SK-N-SH (cell line): ENCODE data around the gene SPINT1. TPM values are rescaled to one million over a fixed set of nuclear protein-coding genes. Genes with fewer than 3 reads are reported as not detected.

Source experiments
- CTCF ChIA-PET: fragments of 300-600, 350-600 bp; formaldehyde crosslinking; extraction: SDS; loops from one replicate; lab custom pipeline; 2021; lab: Yijun Ruan, JAX
- POLR2A ChIA-PET: fragments of 350-600 bp; sonication (Branson Sonifier 250); formaldehyde crosslinking; extraction: SDS; loops from one replicate; lab custom pipeline; 2020; ENCODE audit warnings: antibody characterized with exemption, inconsistent platforms; lab: Yijun Ruan, JAX
- DNase-seq: peaks from one replicate; pipeline ENCODE4 v3.0.0; 2012
- H2AFZ ChIP-seq: fragments of 200-600 bp; sonication (generic); 2 replicates; pipeline ENCODE4 v1.8.1; 2016; ENCODE audit warnings: antibody characterized with exemption, mild to moderate bottlenecking, low read depth
- H3F3A ChIP-seq: fragments of 200-600 bp; sonication (generic); replicated peaks from 2 replicates; pipeline ENCODE3; 2016; ENCODE audit warnings: antibody characterized with exemption, mild to moderate bottlenecking; ENCODE audit not compliant: insufficient read depth
- H3K27ac ChIP-seq, 2 experiments: fragments of 200-500 bp in 1 of 2; fragments of 200-600 bp in 1 of 2; sonication (Bioruptor generic) in 1 of 2; sonication (generic), shearing (Covaris generic) in 1 of 2; 2 replicates each; pipeline versions ENCODE4 v1.5.1 to v1.6.1; 2014 to 2016; ENCODE audit warnings: low read depth in 2 of 2, inconsistent platforms in 1 of 2, low read length in 1 of 2, mild to moderate bottlenecking in 1 of 2, mixed read lengths in 1 of 2
- H3K27me3 ChIP-seq: fragments of 200-600 bp; sonication (generic), shearing (Covaris generic); 2 replicates; pipeline ENCODE4 v1.6.1; 2016; ENCODE audit warnings: mixed run types; ENCODE audit not compliant: insufficient read depth
- H3K36me3 ChIP-seq, 2 experiments: fragments of 200-500 bp in 1 of 2; fragments of 200-600 bp in 1 of 2; sonication (Bioruptor generic) in 1 of 2; sonication (generic) in 1 of 2; replicated peaks in 1 of 2; 2 replicates each; pipeline versions ENCODE3 to v1.5.1; 2014 to 2016; ENCODE audit warnings: low read length in 1 of 2, mild to moderate bottlenecking in 1 of 2; ENCODE audit not compliant: insufficient read depth in 2 of 2, control insufficient read depth in 1 of 2
- H3K4me1 ChIP-seq, 2 experiments: fragments of 200-500 bp in 1 of 2; fragments of 200-600 bp in 1 of 2; sonication (Bioruptor generic) in 1 of 2; sonication (generic), shearing (Covaris generic) in 1 of 2; 2 replicates each; pipeline versions ENCODE4 v1.5.1 to v1.6.1; 2014 to 2016; ENCODE audit warnings: low read depth in 1 of 2, low read length in 1 of 2, mixed run types in 1 of 2; ENCODE audit not compliant: insufficient read depth in 2 of 2, control insufficient read depth in 1 of 2
- H3K4me2 ChIP-seq: fragments of 200-600 bp; sonication (generic), shearing (Covaris generic); 2 replicates; pipeline ENCODE4 v1.6.1; 2017; ENCODE audit warnings: mixed run types
- H3K4me3 ChIP-seq, 2 experiments: fragments of 200-500 bp in 1 of 2; fragments of 200-600 bp in 1 of 2; sonication (Bioruptor generic) in 1 of 2; sonication (generic), shearing (Covaris generic) in 1 of 2; 2 replicates each; pipeline versions ENCODE4 v1.5.1 to v1.8.1; 2014 to 2016; ENCODE audit warnings: low read depth in 2 of 2, inconsistent platforms in 1 of 2, low read length in 1 of 2, mild to moderate bottlenecking in 1 of 2, mixed read lengths in 1 of 2, moderate library complexity in 1 of 2
- H3K79me2 ChIP-seq: fragments of 200-600 bp; sonication (generic); 2 replicates; pipeline ENCODE4 v1.8.1; 2017; ENCODE audit warnings: mild to moderate bottlenecking; ENCODE audit not compliant: insufficient read depth
- H3K9ac ChIP-seq: fragments of 200-600 bp; sonication (generic); 2 replicates; pipeline ENCODE4 v1.6.1; 2017; ENCODE audit warnings: mixed run types
- H3K9me2 ChIP-seq: fragments of 200-600 bp; sonication (generic); 2 replicates; pipeline ENCODE4 v1.6.1; 2017; ENCODE audit warnings: mixed run types
- H3K9me3 ChIP-seq: fragments of 200-600 bp; sonication (generic); 2 replicates; pipeline ENCODE4 v1.6.1; 2017; ENCODE audit warnings: mixed run types, mild to moderate bottlenecking, moderate library complexity
- H4K20me1 ChIP-seq: fragments of 200-600 bp; sonication (generic); 2 replicates; pipeline ENCODE4 v1.6.1; 2017; ENCODE audit warnings: mild to moderate bottlenecking, mixed run types; ENCODE audit not compliant: insufficient read depth
- CHD2 ChIP-seq: fragments of 150-350 bp; IDR thresholded peaks from 2 replicates; pipeline ENCODE4 v1.6.1; 2018; ENCODE audit warnings: low read length; ENCODE audit not compliant: partially characterized antibody
- EP300 ChIP-seq, 2 experiments: IDR thresholded peaks; 2 replicates each; pipeline versions ENCODE4 v1.4.0 to v1.6.1; 2012; ENCODE audit warnings: borderline replicate concordance in 1 of 2, low read depth in 1 of 2, low read length in 1 of 2
- EZH2phosphoT487 ChIP-seq: fragments of 200-600 bp; sonication (generic); IDR thresholded peaks from 2 replicates; pipeline ENCODE4 v1.6.1; 2017; ENCODE audit warnings: low read depth, mixed run types, mild to moderate bottlenecking, antibody characterized with exemption, moderate library complexity, borderline replicate concordance
- FOSL2 ChIP-seq: IDR thresholded peaks from 2 replicates; pipeline ENCODE4 v1.4.0; 2012; ENCODE audit warnings: low read depth, mild to moderate bottlenecking, moderate library complexity, borderline replicate concordance
- FOXJ3 ChIP-seq: sonication (generic); formaldehyde crosslinking; IDR thresholded peaks from 2 replicates; pipeline ENCODE4 v1.5.1; 2020; ENCODE audit warnings: mild to moderate bottlenecking, missing genetic modification reagents
- IRF3 ChIP-seq: fragments of 150-350 bp; IDR thresholded peaks from 2 replicates; pipeline ENCODE4 v1.6.1; 2016; ENCODE audit warnings: mild to moderate bottlenecking, low read depth, low read length
- NRF1 ChIP-seq: IDR thresholded peaks from 2 replicates; pipeline ENCODE4 v1.6.1; 2012; ENCODE audit warnings: low read depth, mild to moderate bottlenecking, low read length
- SMC3 ChIP-seq: IDR thresholded peaks from 2 replicates; pipeline ENCODE4 v1.6.1; 2012; ENCODE audit warnings: low read depth, low read length, improper control_type of control experiment
- TCF12 ChIP-seq: IDR thresholded peaks from 2 replicates; pipeline ENCODE4 v1.4.0; 2012
- TEAD4 ChIP-seq: IDR thresholded peaks from 2 replicates; pipeline ENCODE4 v1.4.0; 2012; ENCODE audit warnings: mild to moderate bottlenecking, borderline replicate concordance; ENCODE audit not compliant: insufficient read depth
- USF2 ChIP-seq: fragments of 150-350 bp; IDR thresholded peaks from 2 replicates; pipeline ENCODE4 v1.6.1; 2017; ENCODE audit warnings: antibody characterized with exemption, low read length, low read depth, borderline replicate concordance
- YY1 ChIP-seq: IDR thresholded peaks from 2 replicates; pipeline ENCODE4 v1.4.0; 2012; ENCODE audit warnings: low read depth, mild to moderate bottlenecking
- ZBTB33 ChIP-seq: IDR thresholded peaks from 2 replicates; pipeline ENCODE4 v1.4.0; 2012; ENCODE audit warnings: low read depth, borderline replicate concordance
- WGBS: methylation state at CpG from one replicate; pipeline ENCODE4 v1.1.6; 2017; ENCODE audit warnings: low lambda C conversion rate; 5-methylcytosine and 5-hydroxymethylcytosine counted together
- polyA plus RNA-seq, 3 experiments: library from polyadenylated mRNA; depleted of rRNA; stranded (reverse); fragments of >200 nt; gene quantifications; 2 replicates each; pipeline ENCODE4 v1.2.3, GENCODE V29; 2012
- TF ChIP-seq, protein P1 (sequence below): fragments of 200-600 bp; sonication (generic); IDR thresholded peaks from 2 replicates; pipeline ENCODE4 v1.6.1; 2017; ENCODE audit warnings: antibody characterized with exemption, mild to moderate bottlenecking, moderate library complexity

The SPINT1 gene
- polyA plus RNA-seq, 1 of the 3 experiments (the other 2 are of a cell fraction), result 2.0 TPM

GRCh38 chr15:40843261-40843884 is 475 bp upstream of the SPINT1 start:
- ChIA-PET POLR2A (no interaction called here), CTCF (interaction anchor here (1.2 to 8.5 kb wide), 7 partner anchors 14 to 97 kb away, joined by 3 to 120 read pairs (median 7); partner anchors contain the start of genes RHOV and VPS18)
- TF ChIP-seq YY1 (no peak), TEAD4 (no peak), FOXJ3 (CRISPR knock-in tag) (no peak), EP300 (IDR thresholded peaks at IDR 0.05; ENCODE audit: borderline replicate concordance in 1 of 2, low read depth in 1 of 2, low read length in 1 of 2) (no peak), TCF12 (no peak), SMC3 (no peak), USF2 (no peak), NRF1 (no peak), IRF3 (no peak), ZBTB33 (no peak), FOSL2 (no peak), CHD2 (no peak), EZH2phosphoT487 (no peak)
- TF ChIP-seq, protein P1, sequence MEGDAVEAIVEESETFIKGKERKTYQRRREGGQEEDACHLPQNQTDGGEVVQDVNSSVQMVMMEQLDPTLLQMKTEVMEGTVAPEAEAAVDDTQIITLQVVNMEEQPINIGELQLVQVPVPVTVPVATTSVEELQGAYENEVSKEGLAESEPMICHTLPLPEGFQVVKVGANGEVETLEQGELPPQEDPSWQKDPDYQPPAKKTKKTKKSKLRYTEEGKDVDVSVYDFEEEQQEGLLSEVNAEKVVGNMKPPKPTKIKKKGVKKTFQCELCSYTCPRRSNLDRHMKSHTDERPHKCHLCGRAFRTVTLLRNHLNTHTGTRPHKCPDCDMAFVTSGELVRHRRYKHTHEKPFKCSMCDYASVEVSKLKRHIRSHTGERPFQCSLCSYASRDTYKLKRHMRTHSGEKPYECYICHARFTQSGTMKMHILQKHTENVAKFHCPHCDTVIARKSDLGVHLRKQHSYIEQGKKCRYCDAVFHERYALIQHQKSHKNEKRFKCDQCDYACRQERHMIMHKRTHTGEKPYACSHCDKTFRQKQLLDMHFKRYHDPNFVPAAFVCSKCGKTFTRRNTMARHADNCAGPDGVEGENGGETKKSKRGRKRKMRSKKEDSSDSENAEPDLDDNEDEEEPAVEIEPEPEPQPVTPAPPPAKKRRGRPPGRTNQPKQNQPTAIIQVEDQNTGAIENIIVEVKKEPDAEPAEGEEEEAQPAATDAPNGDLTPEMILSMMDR, result no peak
- H2AFZ ChIP-seq, result no peak overlapping the region
- no peaks in the 10 kb centered on the region for H3K36me3 ChIP-seq
- 81% methylated on average over 20 of the region's 34 CpGs for WGBS
- no peak for DNase-seq
- no peak overlapping the region for H3K4me2 ChIP-seq
- H3K4me1 ChIP-seq, result peaks cover 0 to 17% of the 10 kb centered on the region in 2 experiments; a peak in 1 of 4 replicates
- peak overlapping the region in 1 of 2 experiments; percentile 44; a peak in 2 of 4 replicates for H3K4me3 ChIP-seq
- peaks cover 9% of the 10 kb centered on the region; the same call in 1 of the 2 replicates for H3K27me3 ChIP-seq
- H3K9ac ChIP-seq, result no peak overlapping the region
- no peaks in the 10 kb centered on the region for H4K20me1 ChIP-seq
- H3F3A ChIP-seq, result peaks cover 3% of the 10 kb centered on the region
- no peaks in the 10 kb centered on the region for H3K79me2 ChIP-seq
- H3K9me3 ChIP-seq, result no peaks in the 10 kb centered on the region
- no peaks in the 10 kb centered on the region for H3K9me2 ChIP-seq
- H3K27ac ChIP-seq, result no peak overlapping the region
